ENCODE measurements around the gene PNPLA3.
A peak's percentile ranks its signal among the peaks of the same experiment; 100 is the strongest.

Gene PNPLA3

GRCh38 chr22:43925433-43926348 is 2.1 kb downstream of the PNPLA3 start:
- DNase-seq (ENCODE audit: low spot score): no peak

GRCh38 chr22:43926349-43926710 is 2.7 kb downstream of the PNPLA3 start:
- no peak for DNase-seq (ENCODE audit: low spot score)

- no peak for DNase-seq (ENCODE audit: low spot score)
Measured at GRCh38 chr22:43928468-43928867, 4.9 kb downstream of the PNPLA3 start.

GRCh38 chr22:43928908-43929307 is 5.3 kb downstream of the PNPLA3 start:
- no peak for DNase-seq (ENCODE audit: low spot score)

- DNase-seq (ENCODE audit: low spot score): no peak
Measured at GRCh38 chr22:43931771-43932170, 8.2 kb downstream of the PNPLA3 start.

GRCh38 chr22:43941449-43941848 is 17.8 kb downstream of the PNPLA3 start:
- no peak for DNase-seq (ENCODE audit: low spot score)

- no peak for DNase-seq (ENCODE audit: low spot score)
Measured at GRCh38 chr22:43944670-43945430, 21.2 kb downstream of the PNPLA3 start.

GRCh38 chr22:43945632-43946383 is 22.2 kb downstream of the PNPLA3 start:
- peak; percentile 88 for DNase-seq (ENCODE audit: low spot score)

- DNase-seq (ENCODE audit: low spot score): no peak
Measured at GRCh38 chr22:43946384-43946667, 22.7 kb downstream of the PNPLA3 start.

- peak; percentile 29 for DNase-seq (ENCODE audit: low spot score)
Measured at GRCh38 chr22:43948836-43949406, 25.3 kb downstream of the PNPLA3 start.

- no peak for DNase-seq (ENCODE audit: low spot score)
Measured at GRCh38 chr22:43951391-43951790, 27.8 kb downstream of the PNPLA3 start.

GRCh38 chr22:43951966-43952365 is 28.4 kb downstream of the PNPLA3 start:
- no peak for DNase-seq (ENCODE audit: low spot score)

- DNase-seq (ENCODE audit: low spot score): no peak
Measured at GRCh38 chr22:43953988-43954785, 30.6 kb downstream of the PNPLA3 start.

GRCh38 chr22:43955040-43955882 is 31.7 kb downstream of the PNPLA3 start, which contains the start of gene SAMM50:
SAMM50 (plus strand) TSS chr22:43955442; CDS start chr22:43955578, 136 bp downstream.
- peak; percentile 98 for DNase-seq (ENCODE audit: low spot score)

- DNase-seq (ENCODE audit: low spot score): no peak
Measured at GRCh38 chr22:43955883-43956782, 32.5 kb downstream of the PNPLA3 start.

- DNase-seq (ENCODE audit: low spot score): no peak
Measured at GRCh38 chr22:43956805-43957463, 33.3 kb downstream of the PNPLA3 start.

- no peak for DNase-seq (ENCODE audit: low spot score)
Measured at GRCh38 chr22:43957871-43958270, 34.3 kb downstream of the PNPLA3 start.

GRCh38 chr22:43964314-43964857 is 40.8 kb downstream of the PNPLA3 start:
- DNase-seq (ENCODE audit: low spot score): no peak

GRCh38 chr22:43967069-43967468 is 43.5 kb downstream of the PNPLA3 start:
- DNase-seq (ENCODE audit: low spot score): no peak
